ENCODE data around the gene SVOP.

Gene SVOP

DNA sequence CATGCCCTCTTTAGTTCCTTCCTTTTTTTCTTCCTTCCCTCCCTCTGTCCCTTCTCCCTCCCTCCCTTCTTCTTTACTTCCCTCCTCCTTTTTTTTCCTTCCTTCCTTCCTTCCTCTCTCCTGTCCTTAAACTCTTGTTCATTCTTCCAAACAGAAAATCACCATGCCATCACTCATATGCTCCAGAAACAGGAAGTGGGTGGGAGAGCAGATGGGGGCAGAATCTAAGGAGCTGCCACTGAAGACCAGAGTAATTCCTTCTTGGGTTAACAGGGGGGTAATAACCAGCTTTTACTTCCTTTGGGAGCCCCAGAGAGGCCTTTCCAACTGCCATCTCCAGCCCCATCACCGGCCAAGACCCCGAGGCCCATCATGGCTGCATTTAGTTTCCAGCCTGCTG is 51.2 kb downstream of the SVOP start:
- peak; percentile 29 for DNase-seq

DNA sequence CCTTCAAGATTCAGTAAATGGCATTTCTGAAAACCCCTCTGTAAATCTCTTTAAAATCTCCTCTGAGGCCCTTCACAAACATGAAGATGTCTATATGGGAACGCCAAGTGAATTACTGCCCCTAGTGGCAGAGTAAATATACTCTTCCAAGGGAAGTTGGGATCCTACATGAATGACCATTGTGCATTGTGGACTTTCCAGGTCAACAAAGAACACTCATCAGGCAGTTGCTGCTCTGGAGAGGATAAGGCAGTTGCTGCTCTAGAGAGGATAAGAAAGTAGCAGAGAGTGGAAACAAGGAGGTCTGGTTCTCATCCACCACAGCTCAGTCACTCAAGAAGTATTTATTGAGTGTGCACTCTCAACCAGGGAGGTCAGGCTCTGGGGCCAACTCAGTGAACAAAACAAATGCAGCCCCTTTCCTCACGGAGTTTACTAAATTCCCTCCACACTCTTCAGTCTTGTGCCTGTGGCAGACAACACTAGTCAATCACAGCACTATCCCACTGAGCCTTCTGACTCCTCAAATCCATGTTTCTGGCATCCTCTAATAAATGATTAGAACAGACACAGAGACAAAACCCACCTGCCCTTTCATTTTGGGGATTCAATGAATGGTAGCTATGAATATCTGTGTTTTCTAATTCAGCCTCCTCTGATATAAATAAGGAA is 52.9 kb downstream of the SVOP start:
- DNase-seq: peak; percentile 71

DNA sequence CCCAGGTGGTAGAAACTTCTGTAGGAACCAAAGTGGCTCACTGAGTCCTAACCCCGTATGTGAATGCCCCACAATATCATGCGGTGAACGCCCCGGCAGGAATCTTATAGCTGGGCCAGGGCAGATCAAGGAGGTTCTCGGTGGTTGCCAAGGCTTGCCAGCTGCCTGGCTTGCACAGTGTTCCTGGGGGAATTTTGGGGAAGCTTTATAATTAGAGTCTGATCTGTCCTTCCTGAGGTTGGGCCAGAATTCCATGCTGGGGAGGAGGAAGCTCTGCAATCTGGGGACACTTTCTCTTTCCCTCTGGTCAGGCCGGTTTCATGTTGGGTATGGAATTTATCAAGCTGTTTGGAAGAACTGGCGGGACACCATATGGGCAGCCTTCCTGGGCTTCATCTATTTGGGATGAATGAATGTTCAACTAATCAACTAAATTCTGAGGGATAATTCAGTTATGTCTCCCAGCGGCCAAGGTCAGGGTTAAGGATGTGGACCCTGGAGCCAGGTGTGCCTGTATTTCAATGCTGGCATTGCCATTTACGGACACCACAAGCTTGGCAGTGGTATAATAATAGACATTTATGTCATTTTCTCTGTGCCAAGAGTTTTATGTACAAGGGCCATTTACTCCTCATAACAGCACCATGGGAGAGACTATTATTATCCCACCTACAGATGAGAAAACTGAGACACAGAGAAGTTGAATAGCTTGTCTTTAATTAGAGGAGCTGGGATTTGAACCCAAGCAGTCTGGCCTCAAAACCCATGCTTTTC is 54.3 kb downstream of the SVOP start:
- DNase-seq: no peak

DNA sequence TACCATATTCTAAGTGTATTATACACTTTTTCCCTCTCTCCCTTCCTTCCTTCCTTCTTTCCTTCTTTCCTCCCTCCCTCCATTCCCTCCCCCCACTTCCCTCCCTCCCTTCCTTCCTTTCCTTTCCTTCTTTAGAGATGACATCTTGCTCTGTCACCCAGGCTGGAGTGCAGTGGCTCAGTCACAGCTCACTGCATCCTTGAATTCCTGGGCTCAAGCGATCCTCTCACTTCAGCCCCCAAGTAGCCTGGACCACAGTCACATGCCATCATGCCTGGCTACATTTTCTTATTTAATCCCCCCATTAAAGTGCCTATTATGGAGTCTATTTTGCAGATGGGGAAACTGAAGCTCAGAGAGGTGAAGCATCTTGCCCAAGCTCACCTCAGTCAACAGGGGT is 55.0 kb downstream of the SVOP start:
- no peak for DNase-seq

DNA sequence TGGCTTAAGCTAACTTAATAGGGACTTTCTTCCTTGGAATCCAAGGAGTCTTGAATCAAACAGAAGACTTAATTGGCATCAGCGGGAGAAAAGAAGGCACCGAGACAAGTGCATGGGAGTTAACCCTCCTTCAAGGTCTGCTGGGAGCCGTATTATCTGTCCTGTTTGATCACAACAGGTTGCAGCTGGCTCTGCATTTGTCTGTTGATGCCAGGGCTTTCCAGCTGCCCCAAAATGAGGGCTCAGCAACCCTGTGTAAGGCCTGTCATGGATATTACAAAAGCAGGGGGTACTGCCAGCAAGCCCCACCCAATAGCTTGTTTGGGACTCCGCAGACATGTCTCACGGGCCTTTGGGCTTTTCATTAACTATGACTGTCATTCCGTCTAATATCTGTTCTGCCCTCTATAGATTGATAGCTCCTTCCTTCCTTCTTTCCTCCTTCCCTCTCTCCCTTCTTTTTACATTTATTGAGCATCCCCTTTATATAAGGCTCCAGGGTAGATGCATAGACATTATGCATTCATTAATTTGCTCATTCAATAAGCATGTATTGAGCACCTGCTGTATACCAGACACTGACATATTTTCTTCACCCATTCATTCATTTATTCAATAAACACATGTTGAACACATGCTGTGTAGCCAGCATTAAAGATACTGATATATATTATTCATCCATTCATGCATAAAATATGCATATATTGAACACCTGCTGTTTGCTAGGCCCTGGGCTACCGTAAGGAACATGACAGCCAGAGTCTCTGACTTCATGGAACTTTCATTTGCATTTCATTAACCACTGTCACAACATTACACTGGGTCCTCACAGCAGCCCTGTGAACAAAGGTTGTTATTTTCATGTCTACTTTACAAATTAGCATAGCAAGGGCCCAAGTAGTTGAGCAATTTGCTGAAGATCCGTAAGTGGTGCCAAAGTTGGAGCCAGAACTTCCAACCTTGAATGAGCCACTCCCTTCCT is 56.2 kb downstream of the SVOP start:
- peak; percentile 69 for DNase-seq

DNA sequence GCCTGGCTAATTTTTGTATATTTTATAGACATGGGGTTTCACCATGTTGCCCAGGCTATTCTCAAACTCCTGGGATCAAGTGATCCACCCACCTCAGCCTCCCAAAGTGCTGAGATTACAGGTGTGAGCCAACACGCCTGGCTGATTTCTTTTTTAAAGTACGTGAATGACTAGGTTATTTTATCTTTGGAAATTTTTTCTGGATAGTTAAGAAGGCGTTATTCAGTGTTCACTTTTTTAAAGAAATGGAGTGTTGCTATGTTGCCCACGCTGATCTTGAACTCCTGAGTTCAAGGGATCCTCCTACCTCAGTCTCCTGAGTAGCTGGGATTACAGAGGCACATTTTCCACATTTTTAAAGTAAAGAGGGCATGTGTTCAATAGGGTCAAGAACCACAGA is 58.6 kb downstream of the SVOP start:
- DNase-seq: no peak

DNA sequence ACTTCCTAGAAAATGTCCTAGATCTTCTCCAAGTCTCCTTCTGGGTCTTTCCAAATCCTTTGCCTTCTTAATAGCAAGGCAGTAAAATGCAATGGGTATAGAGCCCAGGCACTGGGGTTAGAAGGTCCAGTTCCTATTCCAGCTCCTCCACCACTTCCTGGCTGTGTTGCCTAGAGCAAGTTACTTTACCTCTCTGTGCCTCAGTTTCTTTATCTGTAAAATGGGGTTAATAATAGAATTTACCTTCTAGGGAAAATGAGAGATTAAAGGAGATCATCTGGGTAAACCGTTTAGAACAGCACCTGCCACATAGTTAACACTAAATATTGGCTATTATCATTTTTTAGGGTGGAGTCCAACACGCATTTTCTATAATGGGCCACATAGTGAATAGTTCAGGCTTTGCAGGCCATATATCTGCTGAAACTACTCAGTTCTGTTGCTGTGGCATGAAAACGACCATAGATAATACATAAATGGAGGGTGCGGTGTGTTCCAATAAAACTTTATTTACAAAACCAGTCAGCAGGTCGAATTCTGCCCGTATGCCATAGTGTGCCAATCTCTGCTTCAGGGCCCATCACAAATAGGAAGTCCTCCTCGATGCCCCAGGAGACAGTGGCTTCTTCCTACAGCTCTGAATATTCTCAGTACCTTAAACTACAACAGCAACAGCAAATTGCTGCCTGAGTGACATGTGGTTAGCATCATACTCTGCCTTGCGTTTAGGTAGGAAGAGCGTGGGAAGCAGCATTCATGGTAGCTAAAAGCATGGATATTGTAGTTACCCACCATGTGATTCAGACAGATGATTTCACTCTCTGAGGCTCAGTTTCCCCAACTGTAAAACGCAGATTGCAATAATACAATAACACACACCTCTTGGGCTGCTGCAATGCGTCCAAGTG is 60.9 kb downstream of the SVOP start:
- DNase-seq: no peak

DNA sequence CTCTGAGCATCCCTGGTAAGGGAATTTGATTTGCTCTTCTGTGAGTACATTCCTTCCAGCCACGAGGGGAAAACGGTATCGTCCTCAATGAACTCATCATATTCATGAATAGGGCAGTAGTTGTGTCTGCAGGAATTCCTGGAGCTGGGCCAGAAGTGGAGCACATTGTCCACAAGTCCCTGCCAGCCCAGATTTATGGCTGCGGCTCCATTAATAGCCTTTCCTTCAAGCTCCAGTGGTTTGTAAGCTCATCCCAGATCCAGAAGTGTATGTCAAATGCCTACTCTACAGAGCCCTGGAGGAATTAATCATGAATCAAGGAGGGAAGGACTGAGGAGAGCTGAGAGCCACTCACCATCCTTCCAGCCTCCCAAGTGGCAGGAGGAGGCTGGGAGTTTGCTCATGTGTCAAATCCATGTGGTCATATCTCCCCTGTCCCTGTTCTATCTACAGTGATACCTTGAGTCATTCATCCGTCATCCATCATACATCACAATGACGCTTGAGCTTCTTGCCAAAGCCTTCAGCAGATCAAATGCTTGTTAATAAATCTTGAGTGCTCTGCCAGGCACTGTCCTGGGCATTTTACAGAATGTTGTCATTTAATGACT is 65.5 kb downstream of the SVOP start:
- peak; percentile 93 for DNase-seq

DNA sequence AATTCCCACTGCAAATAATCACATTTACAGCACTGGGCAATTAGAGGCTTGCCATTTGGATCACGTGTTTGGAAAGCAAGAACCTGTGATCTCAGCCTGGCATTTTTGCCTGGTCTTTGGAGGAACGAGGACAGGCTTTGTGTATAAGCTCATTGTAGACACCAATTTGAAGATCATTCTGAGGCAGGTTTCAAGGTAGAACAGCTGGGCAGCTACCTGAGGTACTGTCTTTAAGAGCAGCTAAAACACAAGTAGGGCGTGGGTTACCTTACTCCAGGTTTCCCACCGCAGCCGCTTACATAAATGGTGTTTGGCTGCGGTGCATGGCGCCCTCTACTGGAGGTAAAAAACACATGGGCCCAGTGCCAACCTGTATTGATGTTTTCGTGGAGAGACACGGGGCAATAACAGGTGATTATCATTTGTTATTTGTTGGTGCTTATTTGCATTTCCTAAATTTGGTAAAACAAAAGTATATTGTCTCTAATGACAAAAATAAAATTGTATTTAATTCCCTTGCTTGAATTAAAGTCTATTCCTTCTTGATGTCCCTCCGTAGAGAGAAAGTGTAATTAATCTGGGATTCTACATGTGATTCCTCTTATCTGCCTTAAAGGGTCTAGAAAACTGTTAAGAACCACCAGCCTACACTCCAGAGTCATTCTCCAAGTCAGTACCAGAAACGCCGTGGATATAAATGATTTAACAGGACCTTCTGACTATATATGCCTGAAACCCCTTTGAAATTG is 69.7 kb downstream of the SVOP start:
- peak; percentile 88 for DNase-seq

DNA sequence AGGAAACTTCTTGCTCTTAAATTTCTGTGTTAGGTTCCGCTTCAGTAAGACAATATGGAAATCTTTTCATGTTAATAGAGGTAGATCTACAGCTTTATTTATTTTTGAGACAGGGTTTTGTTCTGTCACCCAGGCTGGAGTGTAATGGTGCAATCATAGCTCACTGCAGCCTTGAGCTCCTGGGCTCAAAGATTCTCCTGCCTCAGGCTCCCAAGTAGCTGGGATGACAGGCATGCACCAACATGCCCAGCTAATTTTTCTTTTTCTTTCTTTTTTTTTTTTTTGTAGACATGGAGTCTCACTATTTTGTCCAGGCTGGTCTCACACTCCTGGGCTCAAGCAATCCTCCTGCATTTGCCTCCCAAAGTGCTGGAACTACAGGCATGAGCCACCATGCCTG is 70.9 kb downstream of the SVOP start:
- DNase-seq: no peak

DNA sequence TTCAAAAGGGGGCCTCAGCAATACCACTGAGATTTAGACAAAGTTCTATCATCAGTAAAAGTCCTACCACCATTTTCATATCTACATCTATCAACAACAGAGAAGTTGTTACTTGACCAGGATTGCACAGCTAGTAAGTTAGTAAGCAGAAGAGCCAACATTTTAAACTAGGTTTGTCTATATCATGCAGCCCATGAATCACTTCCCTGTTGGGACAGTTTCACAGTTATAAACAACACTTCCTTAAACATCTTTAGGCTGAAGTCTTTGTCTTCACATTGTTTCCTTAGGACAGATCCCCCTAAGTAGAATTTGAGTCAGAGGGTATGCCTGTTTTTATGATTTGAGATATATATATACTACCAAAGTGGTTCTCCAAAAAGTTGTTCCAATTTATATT is 72.5 kb downstream of the SVOP start:
- DNase-seq: no peak

DNA sequence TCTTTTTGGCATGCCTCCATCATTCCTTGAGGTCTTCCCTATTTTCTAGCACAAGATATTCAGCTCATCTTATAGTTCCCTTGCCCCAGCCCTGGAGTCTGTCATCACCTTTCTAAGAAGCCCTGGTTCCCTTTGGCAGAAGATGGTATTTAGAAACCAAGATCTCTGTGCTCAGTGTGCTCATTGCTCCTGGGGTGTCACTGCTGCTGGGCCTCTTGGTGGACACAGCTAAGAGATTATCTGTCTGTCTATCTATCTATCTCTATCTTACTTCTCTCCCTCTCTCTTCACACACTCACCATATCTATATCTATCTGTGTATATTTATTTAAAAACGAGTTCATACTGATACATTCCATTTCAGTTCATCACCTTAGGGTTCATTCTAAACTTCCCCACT is 73.8 kb downstream of the SVOP start:
- DNase-seq: no peak

DNA sequence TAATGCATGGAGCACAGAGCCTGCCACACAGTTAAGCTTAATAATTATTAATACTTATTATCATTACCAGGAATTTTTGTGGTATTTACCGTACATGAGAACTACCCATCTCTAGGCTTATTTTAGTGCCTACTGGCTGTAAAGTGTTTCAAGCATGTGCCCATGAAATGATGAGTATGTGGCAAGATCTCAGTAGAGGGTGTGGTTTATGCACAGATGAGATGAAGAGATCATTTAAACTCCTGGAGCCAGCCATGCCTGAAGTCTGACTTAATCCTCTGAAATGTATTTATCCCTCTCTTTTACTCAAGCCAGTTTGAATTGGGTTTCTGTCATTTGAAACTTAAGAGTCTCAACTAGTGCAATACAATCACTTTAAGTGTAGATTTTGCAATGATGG is 80.7 kb downstream of the SVOP start:
- DNase-seq: peak; percentile 32

DNA sequence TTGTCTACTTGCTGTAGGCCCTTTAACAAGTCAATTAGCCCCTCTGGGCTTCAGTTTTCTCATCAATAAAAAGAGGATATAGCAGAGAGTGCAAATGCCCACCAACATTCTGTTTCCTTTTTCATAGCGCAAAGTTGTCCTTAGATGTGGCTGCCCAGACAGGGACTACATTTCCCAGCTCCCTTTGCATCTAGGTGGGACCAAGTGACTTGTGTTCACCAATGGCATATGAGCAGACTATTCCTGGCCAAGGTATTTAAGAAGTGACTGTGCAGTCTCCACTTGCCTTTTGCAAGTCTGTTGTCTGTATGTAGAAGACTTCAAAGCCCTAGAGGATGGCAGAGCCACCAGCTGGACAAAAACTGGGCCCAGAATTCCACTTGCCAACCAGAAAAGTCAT is 81.3 kb downstream of the SVOP start:
- DNase-seq: peak; percentile 77

DNA sequence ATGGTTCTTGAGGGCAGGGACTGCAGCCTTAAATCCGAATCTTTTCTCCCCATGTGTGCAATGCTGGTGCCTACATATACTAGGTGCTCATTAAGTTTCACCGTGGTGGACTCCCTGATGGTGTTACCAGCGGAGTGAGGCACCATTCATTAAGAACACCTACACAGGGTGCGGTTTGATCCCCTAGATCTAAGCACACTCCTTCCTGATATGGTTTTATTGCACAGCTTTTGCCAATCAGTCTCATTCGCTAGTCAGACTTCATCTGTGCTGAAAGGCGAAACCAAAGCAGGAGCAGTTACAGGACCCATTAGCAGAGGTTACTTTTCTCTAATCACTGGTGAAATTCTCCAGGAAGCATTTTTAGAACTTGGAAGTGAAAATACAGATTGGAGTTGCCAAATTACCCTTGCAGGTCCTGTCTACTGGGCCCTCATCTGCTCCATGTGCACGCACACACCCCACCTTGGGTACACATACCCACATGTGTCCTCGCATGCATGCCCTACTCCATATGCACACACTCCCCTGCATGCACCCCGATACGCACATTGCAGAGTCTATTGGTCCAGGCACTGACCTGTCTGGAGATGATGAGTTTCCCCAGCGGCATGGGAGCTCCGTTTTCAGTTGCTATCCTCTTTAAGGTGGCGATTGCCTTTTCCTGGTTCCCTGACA is 82.5 kb downstream of the SVOP start:
- DNase-seq: no peak

DNA sequence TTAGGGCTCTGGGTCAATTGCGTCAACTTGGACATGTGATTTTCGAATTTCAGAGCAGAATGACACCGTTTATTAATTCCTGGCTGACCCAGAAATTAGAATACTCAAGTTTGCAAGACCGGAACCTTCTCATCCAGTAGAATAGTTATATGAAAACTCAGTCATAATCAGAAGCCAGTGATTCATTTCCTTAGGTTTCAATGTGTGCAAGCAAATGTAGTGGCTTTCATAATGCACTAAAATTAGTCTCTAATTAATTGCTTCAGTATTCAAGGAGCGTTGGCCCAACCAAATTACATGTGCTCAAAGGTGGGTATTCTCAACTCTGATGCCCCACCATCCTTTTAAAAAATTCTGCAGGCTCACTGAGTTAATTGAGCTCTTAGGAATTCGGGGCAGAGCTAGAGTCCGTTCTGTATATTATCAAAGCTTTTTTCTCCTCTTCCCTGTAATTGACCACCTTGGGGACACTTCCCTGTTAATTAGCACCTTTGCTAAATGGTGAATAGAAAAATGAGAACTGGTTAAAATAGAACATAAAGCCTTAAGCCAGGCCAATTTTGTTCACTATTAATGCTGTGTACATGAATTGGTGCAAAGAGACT is 85.6 kb downstream of the SVOP start:
- no peak for DNase-seq

DNA sequence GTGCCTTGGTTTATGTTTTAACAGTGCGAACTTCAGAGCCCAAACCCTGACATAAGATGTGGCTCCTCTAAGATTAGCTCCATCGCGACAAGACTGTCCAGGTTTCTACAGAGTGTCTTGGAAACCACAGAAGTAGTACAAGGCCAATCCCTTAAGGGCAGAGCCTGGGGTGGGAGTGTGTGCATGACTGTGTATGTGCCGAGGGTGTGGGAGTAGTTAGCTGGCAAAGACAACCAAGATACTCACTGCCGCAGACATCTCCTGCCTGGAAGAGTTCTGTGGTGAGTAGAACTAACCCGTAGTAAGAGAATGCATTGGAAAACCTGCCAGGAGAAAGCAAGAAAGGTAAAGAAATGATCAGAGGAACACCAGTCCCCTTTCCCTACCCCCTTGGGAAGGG is 86.9 kb downstream of the SVOP start:
- no peak for DNase-seq

DNA sequence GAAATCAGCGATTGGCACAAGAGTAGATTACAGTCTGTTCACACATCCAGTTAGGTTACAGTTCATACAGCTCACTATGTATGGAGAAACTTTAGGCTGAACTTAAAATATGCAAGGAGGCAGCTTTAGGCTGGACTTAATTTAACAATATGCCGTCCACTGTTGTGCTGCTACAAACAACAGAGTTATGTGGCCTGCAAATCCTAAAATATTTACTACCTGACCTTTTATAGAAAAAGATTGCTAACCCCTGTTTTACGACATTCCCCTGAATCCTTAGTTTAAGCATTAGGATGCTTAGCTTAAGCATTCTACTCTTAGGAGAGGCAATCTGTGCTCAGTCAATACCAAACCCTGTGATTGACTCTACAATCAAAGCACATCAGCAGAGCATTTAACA is 90.1 kb downstream of the SVOP start:
- peak; percentile 25 for DNase-seq

DNA sequence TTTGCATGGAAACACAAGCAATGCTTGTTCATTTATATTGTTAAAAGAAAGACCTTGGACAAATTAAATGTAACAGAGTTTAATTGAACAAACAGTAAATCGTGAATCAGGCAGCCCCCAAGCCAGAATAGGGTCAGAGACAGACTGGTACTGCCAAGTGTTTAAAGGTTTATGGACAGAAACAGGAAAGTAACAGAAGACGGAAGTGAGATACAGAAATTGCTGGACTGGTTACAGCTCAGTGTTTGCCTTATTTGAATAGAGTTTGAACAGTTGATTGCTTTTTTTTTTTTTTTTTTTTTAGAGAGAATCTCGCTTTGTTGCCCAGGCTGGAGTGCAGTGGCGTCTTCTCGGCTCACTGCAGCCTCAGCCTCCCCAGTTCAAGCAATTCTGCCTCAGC is 90.7 kb downstream of the SVOP start:
- DNase-seq: no peak

DNA sequence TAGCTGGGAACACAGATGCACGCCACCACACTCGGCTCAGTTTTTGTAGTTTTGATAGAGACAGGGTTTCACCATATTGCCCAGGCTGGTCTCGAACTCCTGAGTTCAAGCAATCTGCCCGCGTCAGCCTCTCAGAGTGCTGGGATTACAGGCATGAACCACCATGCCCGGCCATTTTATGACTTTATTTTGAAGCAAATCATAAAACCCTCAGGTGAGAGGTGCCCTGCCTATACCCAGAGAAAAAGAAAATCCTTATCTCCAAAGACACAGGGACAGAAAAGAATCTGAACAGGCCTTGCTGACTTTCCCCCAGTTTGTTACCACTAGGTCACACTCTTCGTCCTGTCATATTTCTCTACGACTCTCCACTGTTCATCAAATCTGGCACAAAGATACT is 92.2 kb downstream of the SVOP start:
- DNase-seq: no peak

All from NCI-H82 (cell line).